K562 (cell line): ENCODE results near the gene RBM19. TPM values are rescaled to one million over a fixed set of nuclear protein-coding genes. Genes with fewer than 3 reads are reported as not detected.

Experiments
- BDP1 ChIP-seq: IDR thresholded peaks from 3 replicates; pipeline ENCODE4 v1.6.1; 2011; ENCODE audit not compliant: insufficient read length, insufficient read depth
- CBFA2T3 ChIP-seq: fragments of 450-650 bp; IDR thresholded peaks from 2 replicates; pipeline ENCODE4 v1.6.1; 2017
- GTF2F1 ChIP-seq: IDR thresholded peaks from 2 replicates; pipeline ENCODE4 v1.6.1; 2011; ENCODE audit warnings: low read depth, low read length, improper control_type of control experiment
- NBN ChIP-seq: fragments of 450-650 bp; IDR thresholded peaks from 2 replicates; pipeline ENCODE4 v1.6.1; 2016; ENCODE audit warnings: low read depth, mild to moderate bottlenecking
- ZNF140 ChIP-seq: fragments of 250-450 bp; sonication (Bioruptor Pico); IDR thresholded peaks from 2 replicates; pipeline ENCODE4 v1.8.0; 2021; ENCODE audit warnings: moderate library complexity, mild to moderate bottlenecking, inconsistent platforms
- ZNF146 ChIP-seq: IDR thresholded peaks from one replicate; pipeline ENCODE4 v1.6.1; 2018; ENCODE audit warnings: missing compliant biosample characterization; ENCODE audit not compliant: unreplicated experiment
- ZNF347 ChIP-seq: fragments of 450-650 bp; formaldehyde crosslinking; IDR thresholded peaks from 2 replicates; pipeline ENCODE4 v1.4.0; 2020; ENCODE audit warnings: low read depth, mild to moderate bottlenecking, moderate library complexity
- ZNF780A ChIP-seq: fragments of 250-450 bp; sonication (Bioruptor Pico); IDR thresholded peaks from 2 replicates; pipeline ENCODE4 v1.5.0; 2021; ENCODE audit warnings: mild to moderate bottlenecking
- polyA plus RNA-seq, 8 experiments: library from polyadenylated mRNA; depleted of rRNA in 4 of 8; stranded (reverse) in 5 of 8; unstranded in 3 of 8; fragments of >200 nt; fragmentation: Nextera tagmentation in 2 of 8; fragmentation: Illumina TruSeq in 1 of 8; extraction: Ambion mirVana in 2 of 8; extraction: Trizol in 1 of 8; gene quantifications; 2 replicates each; pipeline versions ENCODE4 v1.2.1 to v1.2.3, GENCODE V29; 2011 to 2014; ENCODE audit warnings: inconsistent platforms in 1 of 8, missing spikeins in 1 of 8
- total RNA-seq, 7 experiments: library from RNA; depleted of rRNA in 6 of 7; stranded (reverse); fragments of >200 nt in 6 of 7; fragmentation: Illumina TruSeq in 2 of 7; extraction: Trizol in 2 of 7; gene quantifications; 2 replicates each; pipeline versions ENCODE4 v1.2.1 to v1.2.3, GENCODE V29; 2011 to 2021; ENCODE audit warnings: low replicate concordance in 1 of 7
- TF ChIP-seq, protein P1 (sequence below): IDR thresholded peaks from 3 replicates; pipeline ENCODE4 v1.6.1; 2011; ENCODE audit warnings: borderline replicate concordance, mild to moderate bottlenecking, moderate library complexity; ENCODE audit not compliant: insufficient read length; ENCODE audit errors: extremely low read depth
- TF ChIP-seq, protein P2 (sequence below), 2 experiments: IDR thresholded peaks in 1 of 2; conservative IDR thresholded peaks in 1 of 2; 2 replicates each; pipeline ENCODE4 v1.6.1; 2016; ENCODE audit warnings: low read depth in 2 of 2, mild to moderate bottlenecking in 1 of 2, missing compliant biosample characterization in 1 of 2, missing genetic modification characterization in 1 of 2, moderate library complexity in 1 of 2
- TF ChIP-seq, protein P3 (sequence below), 2 experiments: fragments of 450-650 bp in 1 of 2; sonication (generic) in 1 of 2; formaldehyde crosslinking in 1 of 2; IDR thresholded peaks in 1 of 2; conservative IDR thresholded peaks in 1 of 2; 2 replicates each; pipeline versions ENCODE4 v1.6.1 to v1.8.1; 2016 to 2023; ENCODE audit warnings: mild to moderate bottlenecking in 2 of 2, moderate library complexity in 2 of 2, inconsistent platforms in 1 of 2, missing genetic modification reagents in 1 of 2
- TF ChIP-seq, protein P4 (sequence below): fragments of 450-650 bp; formaldehyde crosslinking; IDR thresholded peaks from 2 replicates; pipeline ENCODE4 v1.4.0; 2020; ENCODE audit warnings: mild to moderate bottlenecking, moderate library complexity
- TF ChIP-seq, protein P5 (sequence below): IDR thresholded peaks from 2 replicates; pipeline ENCODE4 v1.6.1; 2012; ENCODE audit warnings: low read depth, low read length, improper control_type of control experiment, borderline replicate concordance
- TF ChIP-seq, protein P6 (sequence below): conservative IDR thresholded peaks from 2 replicates; pipeline ENCODE4 v1.6.1; 2011; ENCODE audit warnings: low read depth, mild to moderate bottlenecking, low read length; ENCODE audit not compliant: control insufficient read depth

Gene RBM19
- total and polyA plus RNA-seq, 9 of the 15 experiments (the other 6 are each of a cell fraction or from before 2014, with no cell fraction given): 16.0 to 58.4 (median 37.9) TPM

DNA sequence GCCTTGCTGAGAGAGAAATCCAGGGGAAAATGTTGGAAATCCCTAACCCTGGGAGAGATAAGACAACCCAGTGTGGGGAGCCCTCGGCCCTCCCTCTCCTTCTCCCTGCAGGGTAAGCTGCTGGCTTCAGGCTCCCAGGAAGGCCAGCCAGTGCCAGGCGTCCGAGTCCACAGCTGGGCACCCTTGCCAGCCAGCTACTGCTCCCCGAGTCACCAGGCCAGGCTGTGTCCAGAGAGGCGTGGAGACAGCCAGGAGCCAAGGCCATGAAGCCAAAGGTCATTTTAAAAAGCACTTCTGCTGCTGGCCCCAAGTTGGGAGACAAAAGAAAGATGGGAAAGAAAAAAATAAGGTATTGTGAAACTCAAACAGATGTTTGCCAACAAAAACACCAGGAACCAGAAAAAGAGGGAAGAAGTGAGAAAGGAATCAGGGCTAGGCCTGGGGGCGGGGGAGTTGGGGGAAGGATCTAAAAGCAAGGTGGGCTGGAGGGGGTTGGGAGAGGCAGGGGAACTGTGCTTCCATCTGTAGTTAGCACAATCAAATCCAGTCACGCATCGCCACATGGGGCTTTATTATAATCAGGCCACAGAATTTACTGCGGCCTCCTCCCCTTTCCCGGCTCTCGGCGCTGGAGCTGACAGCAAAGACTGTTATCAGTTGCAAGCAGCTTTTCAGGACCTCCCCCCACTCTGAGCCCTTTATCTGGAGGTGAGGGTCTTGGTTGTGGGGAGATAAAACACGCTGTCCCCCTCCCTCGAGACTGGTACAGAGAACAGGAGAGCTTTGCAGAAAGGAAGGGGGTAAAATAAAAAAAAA is 33.5 kb downstream of the RBM19 start (continued):
- TF ChIP-seq, protein P1, sequence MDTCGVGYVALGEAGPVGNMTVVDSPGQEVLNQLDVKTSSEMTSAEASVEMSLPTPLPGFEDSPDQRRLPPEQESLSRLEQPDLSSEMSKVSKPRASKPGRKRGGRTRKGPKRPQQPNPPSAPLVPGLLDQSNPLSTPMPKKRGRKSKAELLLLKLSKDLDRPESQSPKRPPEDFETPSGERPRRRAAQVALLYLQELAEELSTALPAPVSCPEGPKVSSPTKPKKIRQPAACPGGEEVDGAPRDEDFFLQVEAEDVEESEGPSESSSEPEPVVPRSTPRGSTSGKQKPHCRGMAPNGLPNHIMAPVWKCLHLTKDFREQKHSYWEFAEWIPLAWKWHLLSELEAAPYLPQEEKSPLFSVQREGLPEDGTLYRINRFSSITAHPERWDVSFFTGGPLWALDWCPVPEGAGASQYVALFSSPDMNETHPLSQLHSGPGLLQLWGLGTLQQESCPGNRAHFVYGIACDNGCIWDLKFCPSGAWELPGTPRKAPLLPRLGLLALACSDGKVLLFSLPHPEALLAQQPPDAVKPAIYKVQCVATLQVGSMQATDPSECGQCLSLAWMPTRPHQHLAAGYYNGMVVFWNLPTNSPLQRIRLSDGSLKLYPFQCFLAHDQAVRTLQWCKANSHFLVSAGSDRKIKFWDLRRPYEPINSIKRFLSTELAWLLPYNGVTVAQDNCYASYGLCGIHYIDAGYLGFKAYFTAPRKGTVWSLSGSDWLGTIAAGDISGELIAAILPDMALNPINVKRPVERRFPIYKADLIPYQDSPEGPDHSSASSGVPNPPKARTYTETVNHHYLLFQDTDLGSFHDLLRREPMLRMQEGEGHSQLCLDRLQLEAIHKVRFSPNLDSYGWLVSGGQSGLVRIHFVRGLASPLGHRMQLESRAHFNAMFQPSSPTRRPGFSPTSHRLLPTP: no peak
- TF ChIP-seq NBN (0 out of 2 replicates have a peak, but pooled peaks have one; percentile 70), BDP1 (no peak), ZNF780A (CRISPR knock-in tag) (no peak), ZNF140 (CRISPR knock-in tag) (no peak), ZNF146 (CRISPR knock-in tag) (no peak), GTF2F1 (no peak), CBFA2T3 (peak; percentile 99), ZNF347 (CRISPR knock-in tag) (no peak)
- TF ChIP-seq, protein P2, sequence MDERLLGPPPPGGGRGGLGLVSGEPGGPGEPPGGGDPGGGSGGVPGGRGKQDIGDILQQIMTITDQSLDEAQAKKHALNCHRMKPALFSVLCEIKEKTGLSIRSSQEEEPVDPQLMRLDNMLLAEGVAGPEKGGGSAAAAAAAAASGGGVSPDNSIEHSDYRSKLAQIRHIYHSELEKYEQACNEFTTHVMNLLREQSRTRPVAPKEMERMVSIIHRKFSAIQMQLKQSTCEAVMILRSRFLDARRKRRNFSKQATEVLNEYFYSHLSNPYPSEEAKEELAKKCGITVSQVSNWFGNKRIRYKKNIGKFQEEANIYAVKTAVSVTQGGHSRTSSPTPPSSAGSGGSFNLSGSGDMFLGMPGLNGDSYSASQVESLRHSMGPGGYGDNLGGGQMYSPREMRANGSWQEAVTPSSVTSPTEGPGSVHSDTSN (CRISPR knock-in tag; IDR thresholded peaks at IDR 0.05; ENCODE audit: low read depth): no peak
- TF ChIP-seq, protein P2 (tag; conservative IDR thresholded peaks at IDR 0.05; ENCODE audit: low read depth): peak; percentile 89
- TF ChIP-seq, protein P3, sequence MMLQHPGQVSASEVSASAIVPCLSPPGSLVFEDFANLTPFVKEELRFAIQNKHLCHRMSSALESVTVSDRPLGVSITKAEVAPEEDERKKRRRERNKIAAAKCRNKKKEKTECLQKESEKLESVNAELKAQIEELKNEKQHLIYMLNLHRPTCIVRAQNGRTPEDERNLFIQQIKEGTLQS (IDR thresholded peaks at IDR 0.05): no peak
- TF ChIP-seq, protein P3 (CRISPR knock-in tag; conservative IDR thresholded peaks at IDR 0.05): no peak
- TF ChIP-seq, protein P4, sequence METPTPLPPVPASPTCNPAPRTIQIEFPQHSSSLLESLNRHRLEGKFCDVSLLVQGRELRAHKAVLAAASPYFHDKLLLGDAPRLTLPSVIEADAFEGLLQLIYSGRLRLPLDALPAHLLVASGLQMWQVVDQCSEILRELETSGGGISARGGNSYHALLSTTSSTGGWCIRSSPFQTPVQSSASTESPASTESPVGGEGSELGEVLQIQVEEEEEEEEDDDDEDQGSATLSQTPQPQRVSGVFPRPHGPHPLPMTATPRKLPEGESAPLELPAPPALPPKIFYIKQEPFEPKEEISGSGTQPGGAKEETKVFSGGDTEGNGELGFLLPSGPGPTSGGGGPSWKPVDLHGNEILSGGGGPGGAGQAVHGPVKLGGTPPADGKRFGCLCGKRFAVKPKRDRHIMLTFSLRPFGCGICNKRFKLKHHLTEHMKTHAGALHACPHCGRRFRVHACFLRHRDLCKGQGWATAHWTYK: peak; percentile 11; the same call in 1 of the 2 replicates
- TF ChIP-seq, protein P5, sequence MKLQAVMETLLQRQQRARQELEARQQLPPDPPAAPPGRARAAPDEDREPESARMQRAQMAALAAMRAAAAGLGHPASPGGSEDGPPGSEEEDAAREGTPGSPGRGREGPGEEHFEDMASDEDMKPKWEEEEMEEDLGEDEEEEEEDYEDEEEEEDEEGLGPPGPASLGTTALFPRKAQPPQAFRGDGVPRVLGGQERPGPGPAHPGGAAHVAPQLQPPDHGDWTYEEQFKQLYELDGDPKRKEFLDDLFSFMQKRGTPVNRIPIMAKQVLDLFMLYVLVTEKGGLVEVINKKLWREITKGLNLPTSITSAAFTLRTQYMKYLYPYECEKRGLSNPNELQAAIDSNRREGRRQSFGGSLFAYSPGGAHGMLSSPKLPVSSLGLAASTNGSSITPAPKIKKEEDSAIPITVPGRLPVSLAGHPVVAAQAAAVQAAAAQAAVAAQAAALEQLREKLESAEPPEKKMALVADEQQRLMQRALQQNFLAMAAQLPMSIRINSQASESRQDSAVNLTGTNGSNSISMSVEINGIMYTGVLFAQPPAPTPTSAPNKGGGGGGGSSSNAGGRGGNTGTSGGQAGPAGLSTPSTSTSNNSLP: peak; percentile 91; the same call in 1 of the 2 replicates
- TF ChIP-seq, protein P6, sequence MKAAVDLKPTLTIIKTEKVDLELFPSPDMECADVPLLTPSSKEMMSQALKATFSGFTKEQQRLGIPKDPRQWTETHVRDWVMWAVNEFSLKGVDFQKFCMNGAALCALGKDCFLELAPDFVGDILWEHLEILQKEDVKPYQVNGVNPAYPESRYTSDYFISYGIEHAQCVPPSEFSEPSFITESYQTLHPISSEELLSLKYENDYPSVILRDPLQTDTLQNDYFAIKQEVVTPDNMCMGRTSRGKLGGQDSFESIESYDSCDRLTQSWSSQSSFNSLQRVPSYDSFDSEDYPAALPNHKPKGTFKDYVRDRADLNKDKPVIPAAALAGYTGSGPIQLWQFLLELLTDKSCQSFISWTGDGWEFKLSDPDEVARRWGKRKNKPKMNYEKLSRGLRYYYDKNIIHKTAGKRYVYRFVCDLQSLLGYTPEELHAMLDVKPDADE: 0 out of 2 replicates have a peak, but pooled peaks have one; percentile 20
